Measurements from ENCODE around the gene UBE2E1.

UBE2E1 gene

DNA sequence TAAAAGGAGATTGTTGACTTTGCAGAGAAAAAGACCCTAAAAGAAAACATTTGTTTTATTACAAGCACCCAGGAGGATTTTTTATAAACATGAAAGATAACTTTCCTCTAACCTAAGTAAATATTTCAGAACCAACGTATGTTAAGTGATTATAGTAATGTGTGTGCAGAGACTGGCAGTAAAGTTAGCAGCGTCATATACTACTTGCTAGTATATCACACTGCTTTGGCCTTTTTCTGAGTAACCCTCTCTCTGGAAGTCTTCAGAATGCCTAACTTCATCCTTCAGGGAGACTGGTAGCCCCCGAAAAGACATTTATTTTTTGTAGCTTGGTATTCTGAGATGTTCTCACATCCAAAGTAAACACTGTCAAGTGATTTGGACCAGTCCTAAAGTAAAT lies 17.9 kb downstream of the UBE2E1 start:
- TF ChIP-seq L3MBTL2 (conservative IDR thresholded peaks at IDR 0.05) (no peak), BHLHE40 (IDR thresholded peaks at IDR 0.05; ENCODE audit: borderline replicate concordance) (no peak), CTBP1 (IDR thresholded peaks at IDR 0.05; ENCODE audit: borderline replicate concordance) (no peak), SP1 (IDR thresholded peaks at IDR 0.05) (no peak), TARDBP (IDR thresholded peaks at IDR 0.05) (no peak), FOXK2 (IDR thresholded peaks at IDR 0.05) (no peak), FOXM1 (IDR thresholded peaks at IDR 0.05; ENCODE audit: borderline replicate concordance) (no peak), SUZ12 (IDR thresholded peaks at IDR 0.05) (no peak), ARNT (IDR thresholded peaks at IDR 0.05) (no peak), NFRKB (IDR thresholded peaks at IDR 0.05) (no peak), LEF1 (IDR thresholded peaks at IDR 0.05; ENCODE audit: borderline replicate concordance) (no peak), ELF4 (IDR thresholded peaks at IDR 0.05) (no peak), FOXA1 (IDR thresholded peaks at IDR 0.05) (no peak), HDGF (IDR thresholded peaks at IDR 0.05; ENCODE audit: borderline replicate concordance) (no peak), ZNF384 (IDR thresholded peaks at IDR 0.05) (no peak)
- TF ChIP-seq, protein P1, sequence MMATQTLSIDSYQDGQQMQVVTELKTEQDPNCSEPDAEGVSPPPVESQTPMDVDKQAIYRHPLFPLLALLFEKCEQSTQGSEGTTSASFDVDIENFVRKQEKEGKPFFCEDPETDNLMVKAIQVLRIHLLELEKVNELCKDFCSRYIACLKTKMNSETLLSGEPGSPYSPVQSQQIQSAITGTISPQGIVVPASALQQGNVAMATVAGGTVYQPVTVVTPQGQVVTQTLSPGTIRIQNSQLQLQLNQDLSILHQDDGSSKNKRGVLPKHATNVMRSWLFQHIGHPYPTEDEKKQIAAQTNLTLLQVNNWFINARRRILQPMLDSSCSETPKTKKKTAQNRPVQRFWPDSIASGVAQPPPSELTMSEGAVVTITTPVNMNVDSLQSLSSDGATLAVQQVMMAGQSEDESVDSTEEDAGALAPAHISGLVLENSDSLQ (IDR thresholded peaks at IDR 0.05), result no peak
- ChIA-PET CTCF (no interaction called here), POLR2A (no interaction called here)
- no peak for DNase-seq (ENCODE audit: extremely low spot score)

DNA sequence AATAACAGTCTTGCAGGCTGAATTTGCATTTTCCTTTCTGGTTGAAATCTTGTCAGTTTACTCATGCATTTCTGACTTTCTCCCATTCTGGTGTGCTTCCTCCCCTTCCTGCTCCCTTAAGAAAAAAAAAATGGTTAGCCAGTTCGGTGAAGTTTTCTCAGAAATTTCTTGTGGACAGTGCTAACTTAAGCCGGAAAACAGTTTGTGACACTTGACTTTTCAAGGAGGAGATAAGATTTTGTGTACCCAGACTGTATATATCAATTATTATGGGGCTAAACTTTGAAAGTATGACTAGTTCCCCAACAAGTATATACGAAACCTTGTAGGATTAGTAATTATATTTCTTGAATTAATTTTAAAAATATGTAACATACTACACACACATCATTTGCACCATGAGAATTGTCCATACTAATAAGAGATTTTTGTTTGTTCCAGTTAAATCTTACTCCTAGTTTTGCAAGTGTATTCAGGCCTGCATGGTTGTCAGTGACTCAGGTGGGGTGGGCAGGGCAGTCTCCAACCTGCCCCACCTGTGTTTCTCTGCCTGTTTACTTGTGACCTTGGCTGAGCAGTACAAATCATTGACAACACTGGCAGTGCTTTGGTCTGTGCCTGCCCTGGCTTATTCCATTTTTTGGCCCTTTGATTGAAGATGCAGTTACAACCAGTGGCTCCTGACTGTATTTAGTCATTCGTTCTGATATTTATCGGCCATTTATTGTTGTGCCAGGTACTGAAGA lies 19.1 kb downstream of the UBE2E1 start:
- POLR2A ChIA-PET, result no interaction called here
- no peak for DNase-seq (ENCODE audit: extremely low spot score)
- TF ChIP-seq SUZ12 (IDR thresholded peaks at IDR 0.05), result no peak
- TF ChIP-seq ELF4 (IDR thresholded peaks at IDR 0.05), result no peak
- TF ChIP-seq HDGF (IDR thresholded peaks at IDR 0.05; ENCODE audit: borderline replicate concordance), result no peak
- TF ChIP-seq ARNT (IDR thresholded peaks at IDR 0.05), result no peak
- TF ChIP-seq NFRKB (IDR thresholded peaks at IDR 0.05), result no peak
- TF ChIP-seq, protein P1 (IDR thresholded peaks at IDR 0.05), result no peak
- TF ChIP-seq FOXA1 (IDR thresholded peaks at IDR 0.05), result no peak
- TF ChIP-seq L3MBTL2 (conservative IDR thresholded peaks at IDR 0.05), result no peak
- TF ChIP-seq SP1 (IDR thresholded peaks at IDR 0.05), result no peak
- no peak for TF ChIP-seq FOXK2 (IDR thresholded peaks at IDR 0.05)
- no peak for TF ChIP-seq LEF1 (IDR thresholded peaks at IDR 0.05; ENCODE audit: borderline replicate concordance)
- no peak for TF ChIP-seq BHLHE40 (IDR thresholded peaks at IDR 0.05; ENCODE audit: borderline replicate concordance)
- no peak for TF ChIP-seq FOXM1 (IDR thresholded peaks at IDR 0.05; ENCODE audit: borderline replicate concordance)
- no peak for TF ChIP-seq TARDBP (IDR thresholded peaks at IDR 0.05)
- TF ChIP-seq CTBP1 (IDR thresholded peaks at IDR 0.05; ENCODE audit: borderline replicate concordance), result no peak
- CTCF ChIA-PET, result no interaction called here

DNA sequence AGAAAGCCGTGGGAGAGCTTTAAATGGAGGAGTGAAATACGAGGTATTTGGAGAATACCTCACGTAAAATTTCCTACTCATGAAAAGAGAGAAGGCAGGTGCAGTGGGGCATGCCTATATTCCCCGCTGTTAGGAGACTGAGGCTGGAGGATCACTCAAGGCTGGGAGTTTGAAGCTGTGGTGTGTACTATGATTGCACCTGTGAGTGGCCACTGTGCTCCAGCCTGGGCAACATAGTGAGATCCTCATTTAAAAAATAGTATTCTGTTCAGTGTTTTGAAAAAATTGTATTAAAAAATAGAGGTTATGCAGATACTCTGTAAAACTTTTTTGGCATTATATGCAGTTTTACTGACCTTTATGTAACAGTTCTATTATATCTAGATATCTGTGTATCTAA lies 20.0 kb downstream of the UBE2E1 start:
- ChIA-PET CTCF (no interaction called here), POLR2A (interaction anchor here (1.1 kb wide), 1 partner anchor 91 kb away, joined by 4 read pairs; the partner anchor contains the start of genes NKIRAS1 and RPL15)
- TF ChIP-seq BHLHE40 (IDR thresholded peaks at IDR 0.05; ENCODE audit: borderline replicate concordance) (no peak), FOXM1 (IDR thresholded peaks at IDR 0.05; ENCODE audit: borderline replicate concordance) (no peak)
- DNase-seq (ENCODE audit: extremely low spot score), result no peak

DNA sequence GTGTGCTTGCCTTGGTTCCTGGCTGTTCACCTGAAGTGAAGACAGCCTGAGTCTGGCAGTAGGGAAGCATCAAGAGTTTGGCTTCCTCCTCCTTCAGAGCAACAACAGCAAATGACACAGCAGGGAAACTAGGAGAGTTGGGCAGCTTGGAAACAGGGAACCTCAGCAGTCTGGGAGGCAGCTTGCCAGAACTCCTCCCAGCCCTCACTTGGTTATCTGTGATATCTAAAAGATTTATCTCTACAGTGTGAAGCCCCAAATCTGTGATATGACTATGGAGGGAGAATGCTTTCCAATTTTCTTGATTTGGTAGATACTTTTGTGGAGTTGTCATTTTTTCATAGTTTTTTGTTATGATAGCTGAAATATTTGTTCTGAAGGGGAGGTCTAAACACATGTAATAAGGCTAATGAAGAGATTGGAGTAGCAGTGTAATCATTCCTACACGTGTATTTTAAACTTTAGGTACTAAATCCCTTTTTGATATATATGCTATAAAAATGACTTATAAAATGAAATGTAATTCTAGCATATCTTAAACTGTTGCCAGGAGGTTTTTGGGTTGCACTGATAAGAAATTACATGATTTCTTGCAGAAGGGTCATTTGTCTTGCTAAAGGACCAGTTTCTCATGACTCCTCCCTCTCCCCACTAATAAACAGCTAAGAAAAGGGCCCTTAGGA lies 20.8 kb downstream of the UBE2E1 start:
- TF ChIP-seq CTBP1 (IDR thresholded peaks at IDR 0.05; ENCODE audit: borderline replicate concordance) (no peak), SP1 (IDR thresholded peaks at IDR 0.05) (no peak), FOXK2 (IDR thresholded peaks at IDR 0.05) (no peak), L3MBTL2 (conservative IDR thresholded peaks at IDR 0.05) (no peak), FOXA1 (IDR thresholded peaks at IDR 0.05) (no peak), ARNT (IDR thresholded peaks at IDR 0.05) (no peak), BHLHE40 (IDR thresholded peaks at IDR 0.05; ENCODE audit: borderline replicate concordance) (no peak), HDGF (IDR thresholded peaks at IDR 0.05; ENCODE audit: borderline replicate concordance) (no peak), LEF1 (IDR thresholded peaks at IDR 0.05; ENCODE audit: borderline replicate concordance) (no peak), ELF4 (IDR thresholded peaks at IDR 0.05) (no peak), TARDBP (IDR thresholded peaks at IDR 0.05) (no peak), ZNF384 (IDR thresholded peaks at IDR 0.05) (no peak), NFRKB (IDR thresholded peaks at IDR 0.05) (no peak), FOXM1 (IDR thresholded peaks at IDR 0.05; ENCODE audit: borderline replicate concordance) (no peak), SUZ12 (IDR thresholded peaks at IDR 0.05) (no peak)
- TF ChIP-seq, protein P1 (IDR thresholded peaks at IDR 0.05), result no peak
- CTCF ChIA-PET, result interaction anchor here (0.7 kb wide), 1 partner anchor 8 kb away, joined by 3 read pairs; no protein-coding TSS in a partner anchor
- DNase-seq (ENCODE audit: extremely low spot score), result peak; percentile 46
- POLR2A ChIA-PET, result interaction anchor here (1.1 to 2.9 kb wide), 2 partner anchors 91 kb away, joined by 4 to 9 read pairs; partner anchors contain the start of genes NKIRAS1 and RPL15

DNA sequence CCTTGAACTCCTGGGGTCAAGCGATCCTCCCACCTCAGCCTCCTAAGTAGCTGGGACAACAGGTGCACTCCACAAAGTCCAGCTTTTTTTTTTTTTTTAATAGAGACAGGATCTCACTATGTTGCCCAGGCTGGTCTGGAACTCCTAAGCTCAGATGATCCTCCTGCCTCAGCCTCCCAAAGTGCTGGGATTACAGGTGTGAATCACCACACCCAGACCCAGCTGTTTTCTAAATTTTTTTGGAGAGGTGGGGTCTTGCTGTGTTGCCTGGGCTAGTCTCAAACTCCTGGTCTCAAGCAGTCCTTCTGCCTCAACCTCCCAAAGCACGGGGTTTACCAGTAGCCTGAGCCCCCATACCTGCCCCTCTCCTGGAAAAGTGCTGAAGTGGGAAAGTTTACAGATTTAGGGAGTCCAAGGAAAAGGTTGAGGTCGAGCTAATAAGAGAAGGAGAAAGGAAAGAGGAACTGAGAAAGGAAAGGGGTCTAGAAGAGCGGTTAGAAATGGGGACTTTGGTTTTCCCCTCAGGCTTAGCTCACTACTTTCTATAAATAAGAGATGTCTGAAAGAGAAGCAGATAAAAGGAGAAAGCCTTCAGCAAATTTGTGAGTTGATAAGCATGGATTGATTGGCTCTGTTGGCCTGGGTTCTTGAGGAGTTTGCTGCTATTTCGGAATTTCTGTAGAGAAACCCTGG lies 23.6 kb downstream of the UBE2E1 start:
- ChIA-PET CTCF (no interaction called here), POLR2A (interaction anchor here (0.8 to 2.9 kb wide), 3 partner anchors 61 to 88 kb away, joined by 3 to 9 read pairs (median 3); partner anchors contain the start of genes NKIRAS1 and RPL15)
- no peak for TF ChIP-seq BHLHE40 (IDR thresholded peaks at IDR 0.05; ENCODE audit: borderline replicate concordance)
- no peak for TF ChIP-seq ELF4 (IDR thresholded peaks at IDR 0.05)
- DNase-seq (ENCODE audit: extremely low spot score), result no peak
